HG03066 (cell line): ENCODE data around the gene TMEM86B.

Experiments
- ATAC-seq: cut with Tn5 transposase; IDR thresholded peaks from one replicate; pipeline ENCODE4 v1.9.1; 2021; ENCODE audit warnings: low read depth; ENCODE audit not compliant: unreplicated experiment

TMEM86B gene

DNA sequence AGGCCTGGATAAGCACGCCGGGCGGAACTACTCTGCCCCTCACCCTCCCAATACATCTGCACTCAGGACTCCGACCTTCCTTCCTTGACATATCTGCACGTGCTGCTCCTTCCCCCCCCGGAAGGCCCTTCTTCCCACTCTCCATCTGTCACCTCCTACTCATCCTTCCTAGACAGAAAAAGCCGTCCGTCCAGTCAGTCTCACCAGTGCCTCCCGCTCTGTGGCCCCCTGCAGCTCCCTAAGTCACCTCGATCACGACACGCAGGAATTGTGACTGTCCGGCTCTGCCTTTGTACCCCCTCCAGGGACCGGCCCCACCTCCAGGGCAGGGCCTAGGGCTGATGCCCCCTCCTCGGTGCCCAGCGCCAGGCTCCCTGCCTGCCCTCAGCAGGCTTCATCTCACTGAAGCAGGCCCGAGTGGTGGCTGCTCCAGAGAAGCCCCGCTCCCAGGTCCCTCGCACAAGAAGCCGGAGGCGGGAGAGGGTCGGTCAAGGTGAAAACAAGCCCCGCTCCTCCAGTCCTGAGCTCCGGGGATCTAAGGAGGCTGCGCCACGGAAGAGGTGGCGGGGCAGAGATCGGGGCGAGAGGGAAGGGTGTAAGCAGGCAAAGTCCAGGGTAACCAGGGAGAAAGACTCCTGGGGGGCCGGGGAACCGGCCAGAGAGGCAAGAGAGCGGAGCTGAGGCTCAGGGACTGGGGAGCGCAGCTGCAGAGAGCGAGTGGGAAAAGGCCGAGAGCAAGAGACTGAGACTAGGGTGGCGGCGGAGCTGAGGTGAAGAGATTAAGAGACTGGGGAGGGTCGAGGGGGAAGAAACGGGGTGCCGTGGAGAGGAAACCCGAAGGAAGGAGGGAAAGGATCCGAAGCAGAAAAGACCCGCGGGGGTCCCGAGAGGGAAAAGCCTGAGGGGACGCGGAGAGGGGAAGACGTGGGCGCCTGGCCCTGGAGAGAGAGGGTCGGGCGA is 29.2 kb upstream of the TMEM86B start:
- ATAC-seq = no peak

DNA sequence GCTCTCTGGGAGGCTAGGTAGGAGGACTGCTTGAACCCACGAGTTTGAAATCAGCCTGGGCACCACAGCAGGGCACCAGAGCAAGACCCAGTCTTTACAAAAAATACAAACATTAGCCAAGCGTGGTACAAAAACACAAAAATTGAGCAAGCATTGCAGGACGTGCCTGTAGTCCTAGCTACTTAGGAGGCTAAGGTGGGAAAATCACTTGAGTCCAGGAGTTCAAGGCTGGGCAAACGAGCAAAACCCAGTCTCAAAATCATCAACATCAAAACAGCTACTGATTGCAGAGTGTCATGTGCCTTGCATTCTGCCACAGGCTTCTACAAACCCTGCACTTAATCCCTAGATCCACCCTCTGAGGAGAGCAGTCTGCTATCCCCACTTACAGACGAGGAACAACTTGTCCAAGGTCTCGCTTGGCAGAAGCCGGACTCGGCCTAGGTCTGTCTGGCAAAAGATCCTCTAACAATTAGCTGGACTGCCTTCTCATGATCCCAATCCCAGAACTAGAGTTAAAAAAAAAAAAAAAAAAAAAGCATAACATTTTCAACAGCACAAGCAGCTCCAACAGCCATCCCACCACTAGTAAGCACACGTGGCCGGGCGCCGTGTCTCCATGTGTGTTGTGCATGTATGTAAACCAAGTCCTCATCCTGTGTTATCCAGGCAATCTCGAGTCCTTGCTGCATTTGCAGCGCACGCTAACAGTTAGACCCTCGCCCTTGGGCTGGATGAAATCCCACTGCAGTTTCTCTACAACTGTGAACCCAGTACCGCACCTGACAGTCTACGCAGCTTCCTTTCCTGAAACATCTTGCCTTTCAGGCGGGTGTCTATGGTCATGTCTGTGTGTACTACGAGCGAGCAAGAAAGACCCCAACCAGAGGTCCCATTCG is 28.2 kb upstream of the TMEM86B start:
- no peak for ATAC-seq

DNA sequence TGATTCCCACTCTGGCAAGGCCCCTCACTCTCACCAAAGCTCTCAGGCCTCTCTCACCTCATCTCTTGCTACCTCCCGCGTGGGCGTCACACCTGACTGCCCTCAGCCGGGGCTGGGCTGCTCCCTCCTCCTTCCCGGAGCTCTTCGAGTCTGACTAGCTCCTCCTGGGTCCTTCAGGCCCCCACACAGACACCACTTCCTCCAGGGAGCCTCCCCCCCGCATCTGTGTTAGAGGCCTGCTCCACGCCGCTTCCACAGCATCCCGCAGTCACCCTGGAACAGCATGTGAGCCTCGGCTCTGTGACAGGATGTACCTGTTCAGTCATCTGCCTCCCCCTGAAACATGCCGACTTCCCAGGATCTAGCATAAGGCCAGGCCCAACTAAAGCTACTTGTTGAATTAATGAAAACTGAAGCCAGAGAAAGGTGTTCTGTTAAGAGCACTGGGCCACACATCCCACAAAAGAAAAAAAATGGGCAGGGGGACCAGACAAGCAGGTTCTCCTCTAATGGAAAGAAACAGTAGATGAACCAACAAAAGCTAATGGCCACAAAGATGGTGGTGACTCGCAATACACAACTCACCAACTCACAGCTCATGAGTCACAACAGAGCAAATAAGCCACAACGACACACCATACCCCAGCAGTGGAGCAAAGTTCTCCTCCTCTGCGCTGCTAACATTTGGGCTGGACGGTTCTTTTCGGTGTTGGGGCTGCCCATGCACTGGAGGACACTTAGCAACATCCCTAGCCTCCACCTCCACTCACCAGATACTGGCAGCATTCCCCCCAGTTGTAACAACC is 27.3 kb upstream of the TMEM86B start:
- no peak for ATAC-seq

DNA sequence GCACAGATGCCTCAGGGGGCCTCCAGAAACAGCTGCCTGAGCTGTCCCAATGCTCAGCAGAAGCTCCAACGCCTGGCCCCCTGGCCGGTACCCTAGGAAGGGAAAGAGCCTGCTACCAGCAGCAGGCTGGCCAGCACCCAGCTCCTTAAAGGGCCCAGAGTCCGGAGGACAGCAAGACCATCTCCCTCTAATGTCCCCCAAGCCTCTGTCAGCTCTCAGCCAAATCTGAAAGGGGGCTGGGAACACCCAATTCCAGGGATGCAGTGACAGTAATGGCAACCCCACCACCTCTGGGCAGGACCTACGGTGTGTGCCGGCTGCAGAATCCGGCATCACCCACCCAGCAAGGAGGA is 26.0 kb upstream of the TMEM86B start:
- ATAC-seq = no peak

DNA sequence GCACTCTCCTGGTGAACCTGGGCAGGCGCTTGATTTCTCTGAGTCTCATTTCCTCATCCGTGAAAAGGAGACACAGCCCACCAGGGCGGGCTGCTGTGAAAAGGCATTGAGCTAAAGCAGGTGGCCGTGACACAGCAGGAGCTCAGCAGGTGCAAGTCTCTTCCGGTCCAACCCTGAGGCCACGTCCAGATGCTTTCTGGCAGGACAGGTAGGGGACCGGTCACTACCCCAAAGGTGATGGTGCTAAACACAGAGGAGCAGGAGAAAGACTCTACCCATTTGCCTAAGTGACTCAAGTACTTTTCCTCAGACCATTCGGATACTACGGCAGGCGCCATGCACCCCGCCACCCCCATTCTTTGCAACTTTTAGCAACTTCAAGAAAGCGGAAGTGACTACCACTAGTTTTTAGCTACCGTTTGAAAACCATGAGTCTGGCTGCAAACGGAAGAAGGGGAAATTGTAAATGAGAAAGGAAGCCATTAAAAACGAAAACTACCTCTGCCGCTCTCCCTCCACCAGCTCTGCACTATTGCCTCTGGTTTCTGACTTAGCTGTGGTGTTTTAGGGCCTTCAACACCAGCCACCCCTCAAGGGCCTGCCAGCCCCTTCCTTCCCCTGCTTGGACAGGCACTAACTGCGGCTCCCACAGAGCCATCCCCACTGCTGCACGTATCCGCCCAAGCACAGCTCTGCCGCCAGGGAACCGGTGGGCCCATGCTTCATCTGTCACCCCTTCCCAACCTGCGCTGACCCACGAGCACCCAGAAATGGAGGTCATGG is 25.5 kb upstream of the TMEM86B start:
- ATAC-seq = no peak

DNA sequence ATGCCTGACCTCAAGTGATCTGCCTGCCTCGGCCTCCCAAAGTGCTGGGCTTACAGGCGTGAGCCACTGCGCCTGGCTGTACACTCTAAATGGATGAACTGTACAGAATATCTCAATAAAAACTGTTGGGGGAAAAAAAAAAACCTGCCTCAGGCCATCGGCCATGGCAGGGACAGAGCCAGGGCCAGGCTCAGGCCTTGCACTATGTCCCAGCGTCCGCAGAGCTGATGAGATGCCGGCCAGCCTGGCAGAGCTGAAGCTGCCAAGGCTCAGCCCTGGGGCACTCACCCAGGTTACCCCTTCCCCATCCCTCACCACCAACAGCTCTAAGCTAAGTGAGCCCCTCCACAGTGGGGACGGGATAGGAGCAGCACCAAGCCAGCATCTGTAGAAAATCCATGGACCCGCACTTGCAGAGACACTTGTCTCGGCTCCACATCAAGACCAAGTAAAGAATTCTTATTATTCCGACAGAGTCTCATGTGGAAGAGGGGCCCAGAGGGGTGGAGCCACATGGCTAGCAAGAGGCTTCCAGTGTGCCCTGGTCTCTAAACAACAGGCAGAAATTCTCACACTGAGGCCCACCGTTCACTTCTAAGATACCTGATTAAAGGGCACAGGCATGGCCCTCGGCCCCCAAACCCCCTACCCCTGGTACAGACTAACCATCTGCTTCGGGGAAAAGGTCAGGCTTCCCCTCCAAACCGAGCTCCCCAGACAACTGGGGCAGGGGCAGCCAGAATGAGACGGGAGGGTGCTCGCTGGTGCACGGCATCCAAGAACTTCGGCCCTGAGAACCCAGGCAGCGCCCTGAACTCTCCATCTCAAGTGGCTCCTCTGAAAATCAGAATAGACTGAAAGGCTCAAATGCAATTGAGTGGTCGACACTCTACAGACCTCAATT is 24.4 kb upstream of the TMEM86B start:
- no peak for ATAC-seq

DNA sequence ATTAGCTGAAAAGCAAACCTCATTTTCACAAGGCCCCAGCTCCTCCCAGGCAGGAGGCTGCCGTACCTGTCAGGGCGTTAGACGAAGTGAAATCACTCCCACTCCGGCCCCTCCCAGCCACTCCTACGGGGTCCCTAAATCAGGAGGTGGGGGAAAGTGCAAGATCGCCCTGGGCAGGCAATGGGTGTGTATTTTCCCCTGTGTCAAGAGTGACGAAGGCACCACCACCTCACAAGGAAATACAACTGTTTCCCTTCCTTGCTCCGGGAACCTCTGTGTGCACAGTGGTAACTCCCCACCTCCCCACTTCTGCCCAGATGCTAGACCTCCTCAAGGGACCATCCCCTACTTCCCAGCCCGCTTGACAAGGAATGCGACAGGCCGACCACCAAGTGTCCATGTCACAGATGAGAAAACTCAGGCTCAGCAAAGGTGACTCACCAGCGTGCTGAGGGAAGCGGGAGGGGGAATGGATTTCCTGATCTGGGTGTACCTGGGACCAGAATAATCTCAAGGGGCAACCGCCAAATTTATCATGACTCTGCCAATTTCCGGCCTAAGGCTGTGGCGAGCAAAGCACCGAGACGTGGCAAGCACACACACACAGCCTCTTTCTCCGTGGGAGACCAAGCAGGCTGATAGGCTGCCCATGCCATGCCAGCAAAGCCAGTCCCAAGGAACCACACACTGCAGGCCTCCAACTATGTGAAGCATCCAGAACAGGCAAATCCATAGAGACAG is 22.9 kb upstream of the TMEM86B start:
- ATAC-seq = no peak

DNA sequence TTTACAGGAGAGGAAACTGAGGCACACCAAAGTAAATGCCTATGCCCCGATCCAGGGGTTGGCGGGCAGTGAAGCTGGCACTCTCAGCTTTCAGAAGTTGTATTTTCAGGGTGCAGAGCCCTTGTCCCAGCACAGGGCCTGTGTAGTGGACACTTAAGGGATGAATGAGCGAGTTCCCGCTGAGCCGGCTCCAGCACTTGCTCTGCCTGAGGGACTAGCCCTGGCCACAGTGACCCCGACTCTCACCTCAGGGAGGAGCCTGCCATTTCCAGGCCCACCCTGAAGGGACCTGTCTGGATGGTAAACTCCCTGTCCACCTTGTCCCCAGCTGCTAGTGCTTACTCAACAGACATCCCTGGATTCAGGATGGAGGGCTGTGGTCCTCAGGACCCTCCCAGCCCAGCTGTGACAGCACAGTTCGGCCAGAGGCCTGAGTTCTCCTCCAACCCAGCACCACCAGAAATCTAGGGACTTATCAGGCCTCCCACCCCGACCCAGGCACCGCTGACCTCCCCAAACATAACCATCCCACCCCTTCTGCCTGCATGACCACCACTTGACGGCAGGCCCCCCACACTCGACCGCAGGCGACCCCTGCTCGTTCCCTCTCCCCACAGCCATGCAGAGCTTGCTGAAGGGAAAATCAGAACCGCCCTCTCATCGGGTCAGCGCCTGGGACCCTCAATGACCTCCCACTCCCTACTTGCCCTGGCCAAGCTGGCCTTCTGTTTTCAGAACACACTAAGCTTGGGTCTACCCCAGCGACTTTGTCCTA is 21.9 kb upstream of the TMEM86B start:
- ATAC-seq = no peak

DNA sequence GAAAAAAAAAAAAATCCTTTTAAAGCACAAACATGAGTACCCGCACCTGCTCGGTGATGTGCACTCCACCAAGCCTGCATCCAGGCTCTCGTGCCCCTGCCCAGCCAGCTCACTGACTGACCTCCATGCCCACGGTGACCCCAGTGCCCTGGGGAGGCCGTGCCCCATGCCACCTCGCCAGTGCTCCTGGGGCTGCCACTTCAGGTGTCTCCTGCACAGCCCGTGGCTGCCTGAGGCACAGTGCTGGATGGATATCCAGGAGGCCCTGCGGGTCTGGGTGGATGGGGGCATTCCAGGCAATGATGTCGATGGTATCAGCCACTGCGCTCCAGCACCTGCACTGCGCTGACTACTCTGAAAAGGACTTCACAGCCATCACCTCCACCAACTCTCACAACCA is 21.3 kb upstream of the TMEM86B start:
- ATAC-seq = no peak

DNA sequence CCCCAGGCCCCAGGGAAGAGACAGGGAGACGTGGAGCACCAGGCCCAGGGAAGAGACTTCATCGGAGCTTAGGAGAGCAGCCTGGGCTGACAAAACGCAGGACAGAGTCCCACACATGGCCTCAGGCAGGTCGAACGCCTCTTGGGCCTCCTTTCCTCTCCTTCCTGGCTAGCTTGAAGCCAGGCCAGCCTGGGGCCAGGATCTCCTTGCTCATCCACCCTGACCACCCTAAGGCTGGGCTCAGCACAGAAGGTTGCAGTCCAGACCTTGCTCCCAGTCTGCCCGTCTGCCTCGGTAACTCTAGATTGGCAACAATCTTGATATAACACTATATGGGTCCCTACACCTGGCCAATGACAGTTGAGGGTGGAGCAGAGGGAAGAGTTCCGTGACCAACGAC is 20.1 kb upstream of the TMEM86B start:
- ATAC-seq = no peak

DNA sequence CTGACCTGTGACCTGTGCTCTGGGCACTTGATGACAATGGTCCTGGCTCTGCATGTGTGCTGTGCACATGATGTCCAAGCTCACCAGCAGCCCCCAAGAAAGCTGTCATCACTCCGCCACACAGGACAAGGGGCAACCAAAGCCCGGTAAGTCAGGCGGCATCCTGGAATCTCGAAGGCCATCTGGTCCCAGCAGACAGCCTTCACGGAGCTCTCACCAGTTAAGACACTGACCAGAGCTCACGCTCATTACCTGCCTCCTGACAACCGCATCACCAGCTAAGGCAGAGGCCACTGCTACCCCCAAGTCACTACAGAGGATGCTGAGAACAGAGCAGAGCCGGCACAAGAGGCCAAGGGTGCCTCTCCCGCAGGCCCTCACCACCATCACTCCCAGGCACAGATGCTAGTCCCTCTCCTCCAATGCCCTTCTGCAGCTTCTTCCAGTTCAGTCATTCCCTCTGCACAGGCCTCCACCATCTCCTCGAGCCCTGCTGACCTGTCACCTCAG is 19.7 kb upstream of the TMEM86B start:
- ATAC-seq = no peak

DNA sequence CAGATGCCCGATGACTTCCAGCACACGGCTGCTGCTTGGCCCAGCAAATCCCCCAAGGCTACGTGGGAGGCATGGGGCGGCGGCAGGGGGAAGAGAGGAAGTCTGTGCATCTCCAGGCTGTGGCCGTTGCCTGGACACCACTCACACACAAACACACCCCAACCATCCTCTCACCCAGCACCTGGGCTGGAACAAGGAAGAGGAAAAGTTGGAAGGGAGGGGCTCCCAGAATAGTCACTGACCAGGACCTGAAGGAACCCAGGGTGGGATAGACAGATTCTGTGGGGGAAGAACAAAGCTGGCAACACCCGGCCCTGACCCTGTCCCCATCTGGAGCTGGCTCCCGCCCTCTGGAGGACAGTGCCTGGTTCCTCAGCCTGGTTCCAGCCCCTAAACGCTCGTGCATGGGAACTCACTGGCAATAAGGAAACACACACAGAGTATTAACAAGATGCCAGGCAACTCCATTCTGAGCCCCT is 19.1 kb upstream of the TMEM86B start:
- no peak for ATAC-seq

DNA sequence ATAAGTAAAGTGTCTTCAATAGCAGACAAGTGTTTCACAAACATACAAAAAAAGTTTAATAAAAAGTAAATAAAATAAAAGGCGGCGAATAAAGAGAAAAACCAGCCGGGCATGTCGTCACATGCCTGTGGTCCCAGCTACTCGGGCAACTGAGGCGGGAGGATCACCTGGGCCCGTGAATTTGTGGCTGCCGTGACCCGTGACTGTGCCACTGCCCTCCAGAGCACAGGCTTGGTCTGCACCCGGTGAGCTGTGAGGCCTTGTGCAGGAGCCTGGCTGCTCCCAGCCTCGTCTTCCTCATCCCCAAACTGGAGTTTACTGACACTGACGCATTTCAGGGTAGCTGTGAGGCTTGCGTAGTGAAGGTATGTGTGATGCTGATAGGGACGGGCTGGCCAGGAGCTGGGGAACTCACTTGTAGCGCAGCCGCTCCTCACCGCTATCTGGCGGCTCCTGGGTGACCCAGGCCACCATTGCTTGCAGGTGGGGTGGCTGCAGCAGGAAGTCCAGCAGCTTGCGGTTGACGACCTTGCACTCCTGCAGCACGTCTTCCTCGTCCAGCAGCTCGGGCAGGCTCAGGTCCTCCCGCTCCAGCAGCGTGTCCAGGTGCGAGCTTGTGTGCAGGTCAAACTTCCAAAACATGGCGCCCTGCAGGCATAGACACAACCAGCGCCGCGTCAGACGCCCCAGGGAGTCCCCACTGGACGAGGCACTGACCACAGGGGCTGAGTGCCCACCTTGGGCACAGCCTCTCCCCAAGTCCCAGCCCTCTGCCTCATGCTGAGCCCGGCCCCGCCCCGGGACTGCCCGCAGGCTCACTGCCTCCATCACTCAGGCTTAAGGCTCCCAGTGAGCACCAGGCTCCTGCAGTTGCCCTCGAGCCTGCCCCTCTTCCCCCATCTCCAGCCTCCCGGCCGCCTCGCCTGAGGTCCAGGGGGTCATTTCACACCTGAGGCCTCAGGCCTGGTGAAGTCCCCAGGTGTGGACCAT is 18.2 kb upstream of the TMEM86B start:
- ATAC-seq = no peak

DNA sequence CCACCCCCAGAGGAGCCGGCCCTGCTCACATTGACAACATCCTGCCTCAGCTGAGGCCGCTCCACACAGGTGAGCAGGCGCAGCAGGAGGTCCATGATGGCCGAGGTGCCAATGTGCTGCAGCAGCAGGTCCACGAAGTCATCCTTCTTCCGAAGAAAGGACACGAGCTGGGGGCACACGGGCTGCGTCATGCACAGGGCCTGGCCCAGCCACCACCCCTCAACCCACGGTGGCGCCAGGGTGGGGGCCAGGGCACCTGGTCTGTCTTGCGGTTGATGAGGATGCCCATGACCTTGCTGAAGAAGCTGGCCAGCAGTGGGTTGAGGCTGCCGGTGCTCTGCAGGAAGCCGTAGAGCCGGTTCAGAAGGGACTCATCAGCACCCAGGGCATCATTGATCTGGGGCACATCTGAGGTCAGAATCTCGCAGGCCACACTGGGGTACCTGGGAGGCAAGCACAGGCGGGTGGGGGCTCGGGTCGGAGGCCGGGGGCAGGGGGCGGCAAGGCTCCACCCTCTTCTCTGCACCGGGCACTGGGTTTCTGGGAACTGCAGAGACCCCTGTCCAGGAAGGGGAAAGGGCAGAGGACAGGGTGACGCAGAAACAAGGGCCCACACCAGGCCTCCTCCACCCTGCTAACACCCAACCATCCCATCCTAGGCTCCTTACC is 16.8 kb upstream of the TMEM86B start:
- no peak for ATAC-seq

DNA sequence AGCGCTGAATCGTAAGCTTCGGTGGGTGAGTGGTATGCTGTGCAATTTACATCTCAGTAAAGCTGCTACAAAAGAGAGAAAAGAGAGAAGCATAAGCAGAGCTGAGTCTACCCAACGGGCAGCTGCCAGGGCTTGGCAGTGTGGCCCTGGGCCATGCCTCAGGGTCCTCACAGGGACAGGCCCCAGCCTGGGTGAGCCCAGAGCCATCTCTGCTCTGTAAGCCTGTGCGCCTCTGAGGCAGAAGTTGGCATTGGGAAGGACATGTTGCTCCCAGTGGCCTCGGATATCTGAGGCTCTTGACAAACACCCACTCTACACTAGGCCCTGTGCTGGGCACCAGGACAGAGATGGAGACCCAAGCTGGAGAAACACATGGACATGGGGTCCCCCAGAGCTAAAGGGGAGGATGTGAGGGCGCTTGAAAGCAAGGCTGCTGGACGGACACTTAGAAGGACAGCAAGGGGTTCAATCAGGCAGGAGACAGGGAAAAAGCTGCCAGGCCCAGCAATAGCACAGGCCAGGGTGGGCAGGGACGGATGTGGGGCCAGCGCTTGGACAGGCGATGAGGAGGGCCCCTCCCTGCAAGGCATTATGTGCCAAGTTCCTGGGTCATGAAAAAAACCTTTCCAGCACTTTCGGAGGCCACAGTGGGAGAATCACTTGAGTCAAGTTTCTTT is 15.6 kb upstream of the TMEM86B start:
- ATAC-seq = no peak
